ENCODE measurements around the gene ZFX.

ZFX gene

GRCh38 chrX:24260842-24261550, 111.5 kb downstream of the ZFX start:
- no peak for DNase-seq (ENCODE audit: low read depth)
- no peak for TF ChIP-seq CTCF (IDR thresholded peaks at IDR 0.05; ENCODE audit: control insufficient read depth, insufficient read depth, low read depth, low read length, missing control alignments)
- no peak overlapping the region for H3K4me3 ChIP-seq (ENCODE audit: control insufficient read depth, low read depth, low read length)

- no peak overlapping the region for H3K4me3 ChIP-seq (ENCODE audit: control insufficient read depth, low read depth, low read length)
- DNase-seq (ENCODE audit: low read depth), result no peak
- no peak for TF ChIP-seq CTCF (IDR thresholded peaks at IDR 0.05; ENCODE audit: control insufficient read depth, insufficient read depth, low read depth, low read length, missing control alignments)
Measured at GRCh38 chrX:24262309-24262708, 112.8 kb downstream of the ZFX start.

GRCh38 chrX:24264383-24264782, 114.9 kb downstream of the ZFX start:
- DNase-seq (ENCODE audit: low read depth), result no peak
- H3K4me3 ChIP-seq (ENCODE audit: control insufficient read depth, low read depth, low read length), result no peak overlapping the region
- no peak for TF ChIP-seq CTCF (IDR thresholded peaks at IDR 0.05; ENCODE audit: control insufficient read depth, insufficient read depth, low read depth, low read length, missing control alignments)

Data from AG09309 (cell line).